Ishikawa (cell line): ENCODE data around the gene DCXR.

Experiments
- CEBPB ChIP-seq: IDR thresholded peaks from 2 replicates; pipeline ENCODE4 v1.6.1; 2012
- CREB1 ChIP-seq: IDR thresholded peaks from 2 replicates; pipeline ENCODE4 v1.6.1; 2012; ENCODE audit warnings: low read depth
- EGR1 ChIP-seq: IDR thresholded peaks from 2 replicates; pipeline ENCODE4 v1.6.1; 2012
- EP300 ChIP-seq: IDR thresholded peaks from 2 replicates; pipeline ENCODE4 v1.6.1; 2012; ENCODE audit warnings: borderline replicate concordance
- FOXM1 ChIP-seq: IDR thresholded peaks from 2 replicates; pipeline ENCODE4 v1.6.1; 2012; ENCODE audit warnings: low read depth, borderline replicate concordance
- MAX ChIP-seq: IDR thresholded peaks from 2 replicates; pipeline ENCODE4 v1.6.1; 2012
- NFIC ChIP-seq: IDR thresholded peaks from 2 replicates; pipeline ENCODE4 v1.6.1; 2012
- RAD21 ChIP-seq: IDR thresholded peaks from 2 replicates; pipeline ENCODE4 v1.6.1; 2012; ENCODE audit warnings: low read depth
- REST ChIP-seq: IDR thresholded peaks from 2 replicates; pipeline ENCODE4 v1.6.1; 2012; ENCODE audit warnings: low read depth, mild to moderate bottlenecking
- TAF1 ChIP-seq: IDR thresholded peaks from 2 replicates; pipeline ENCODE4 v1.6.1; 2012; ENCODE audit warnings: low read depth, mild to moderate bottlenecking
- TCF12 ChIP-seq: IDR thresholded peaks from 2 replicates; pipeline ENCODE4 v1.6.1; 2012; ENCODE audit warnings: low read depth
- TEAD4 ChIP-seq: IDR thresholded peaks from 2 replicates; pipeline ENCODE4 v1.6.1; 2012
- USF1 ChIP-seq: IDR thresholded peaks from 2 replicates; pipeline ENCODE4 v1.6.1; 2012
- YY1 ChIP-seq: IDR thresholded peaks from 2 replicates; pipeline ENCODE4 v1.6.1; 2012; ENCODE audit warnings: low read depth
- ZBTB7A ChIP-seq: IDR thresholded peaks from 2 replicates; pipeline ENCODE4 v1.6.1; 2012; ENCODE audit warnings: low read depth

DCXR gene

GRCh38 chr17:82083533-82084359 is 46.2 kb upstream of the DCXR start:
- TF ChIP-seq USF1 (no peak), CEBPB (no peak), TCF12 (no peak), NFIC (no peak), CREB1 (no peak), YY1 (no peak), TAF1 (no peak), ZBTB7A (no peak), EGR1 (no peak), RAD21 (no peak), MAX (no peak), REST (no peak), TEAD4 (no peak), FOXM1 (no peak)

- TF ChIP-seq TEAD4 (no peak), ZBTB7A (no peak), EP300 (no peak)
Measured at GRCh38 chr17:82083009-82083408, 45.5 kb upstream of the DCXR start.

GRCh38 chr17:82082456-82082855 is 45.0 kb upstream of the DCXR start:
- TF ChIP-seq REST = no peak
- no peak for TF ChIP-seq EGR1
- no peak for TF ChIP-seq YY1
- no peak for TF ChIP-seq TEAD4
- TF ChIP-seq TCF12 = no peak
- TF ChIP-seq RAD21 = no peak
- no peak for TF ChIP-seq ZBTB7A
- TF ChIP-seq USF1 = no peak

- TF ChIP-seq YY1 (no peak), NFIC (no peak), CREB1 (no peak), RAD21 (no peak), TEAD4 (no peak), REST (no peak), TAF1 (no peak), EGR1 (no peak), USF1 (no peak), EP300 (no peak), ZBTB7A (no peak), FOXM1 (no peak), CEBPB (no peak)
Measured at GRCh38 chr17:82081966-82082365, 44.5 kb upstream of the DCXR start.
